Measurements from ENCODE around the gene HOXB9. TPM values are rescaled to one million over a fixed set of nuclear protein-coding genes. Genes with fewer than 3 reads are reported as not detected.

HOXB9 gene
- total RNA-seq, 1 experiment from 2014 or later: 65.9 TPM

- CTCF ChIA-PET: interaction anchor here (0.7 to 1.6 kb wide), 4 partner anchors 11 to 266 kb away, joined by 3 to 13 read pairs (median 4); no protein-coding TSS in a partner anchor
- no peaks in the 10 kb centered on the region for H3K9me3 ChIP-seq (ENCODE audit: control insufficient read depth, insufficient read depth, low read depth, low read length)
- intact Hi-C loops (cut with micrococcal nuclease; ENCODE audit: unreplicated experiment): no loop called here
- H3K27me3 ChIP-seq (ENCODE audit: control insufficient read depth, insufficient read depth, low read length): no peaks in the 10 kb centered on the region
- H3K36me3 ChIP-seq (ENCODE audit: control insufficient read depth, insufficient read depth, low read length): 0 out of 2 replicates have a peak, but pooled peaks cover 3% of the 10 kb centered on the region
- TF ChIP-seq TCF7L2 (IDR thresholded peaks at IDR 0.05; ENCODE audit: low read depth, low read length): peak; percentile 89
- TF ChIP-seq SIN3A (IDR thresholded peaks at IDR 0.05; ENCODE audit: borderline replicate concordance, insufficient read depth, low read depth, low read length): no peak
- 0 out of 4 replicates have a peak, but pooled peaks of 1 of the 2 experiments have one; percentile 31 for TF ChIP-seq REST (IDR thresholded peaks at IDR 0.05; ENCODE audit: insufficient read depth in 1 of 2, low read depth in 2 of 2, low read length in 1 of 2)
- TF ChIP-seq POLR2AphosphoS5 (IDR thresholded peaks at IDR 0.05; ENCODE audit: low read depth, low read length): no peak
- H3K27ac ChIP-seq (ENCODE audit: low read length): peak overlapping the region; percentile 95
- ATAC-seq (peak; percentile 73), DNase-seq (ENCODE audit: low read depth, low spot score) (no peak)
- peaks cover 60% of the 10 kb centered on the region for H3K4me1 ChIP-seq (ENCODE audit: control insufficient read depth, insufficient read depth, low read length)
- BruUV-seq (replicated peaks): TSS peak; percentile 62
- in situ Hi-C loops (cut with HindIII; ENCODE audit: low pct_unique_long_range_greater_than_20kb, low sequenced_read_pairs): no loop called here
- POLR2A ChIA-PET: interaction anchor here (0.6 to 2.0 kb wide), 11 partner anchors 9 to 548 kb away, joined by 3 to 27 read pairs (median 4); no protein-coding TSS in a partner anchor
- peak overlapping the region; percentile 78 to 93 for H3K4me3 ChIP-seq (ENCODE audit: low read depth in 2 of 2, low read length in 2 of 2)
Observed at GRCh38 chr17:48625495-48626244, 488 bp downstream of the HOXB9 start.

GRCh38 chr17:48624544-48625494 lies 1.3 kb downstream of the HOXB9 start:
- DNase-seq (ENCODE audit: low read depth, low spot score): no peak
- Histone ChIP-seq H3K36me3 (ENCODE audit: control insufficient read depth, insufficient read depth, low read length) (no peaks in the 10 kb centered on the region), H3K27me3 (ENCODE audit: control insufficient read depth, insufficient read depth, low read length) (no peaks in the 10 kb centered on the region), H3K4me3 (ENCODE audit: low read depth in 2 of 2, low read length in 2 of 2) (peak overlapping the region; percentile 78 to 93), H3K4me1 (ENCODE audit: control insufficient read depth, insufficient read depth, low read length) (peaks cover 68% of the 10 kb centered on the region), H3K9me3 (ENCODE audit: control insufficient read depth, insufficient read depth, low read depth, low read length) (no peaks in the 10 kb centered on the region), H3K27ac (ENCODE audit: low read length) (peak overlapping the region; percentile 95)
- CTCF ChIA-PET: interaction anchor here (1.5 to 1.6 kb wide), 2 partner anchors 12 to 254 kb away, joined by 4 to 5 read pairs; no protein-coding TSS in a partner anchor
- in situ Hi-C loops (cut with HindIII; ENCODE audit: low pct_unique_long_range_greater_than_20kb, low sequenced_read_pairs) (no loop called here), intact Hi-C loops (cut with micrococcal nuclease; ENCODE audit: unreplicated experiment) (no loop called here)
- TF ChIP-seq CTCF (IDR thresholded peaks at IDR 0.05): no peak
- TF ChIP-seq TCF7L2 (IDR thresholded peaks at IDR 0.05; ENCODE audit: low read depth, low read length): no peak
- TF ChIP-seq SIN3A (IDR thresholded peaks at IDR 0.05; ENCODE audit: borderline replicate concordance, insufficient read depth, low read depth, low read length): peak; percentile 95
- peak; percentile 73 for TF ChIP-seq POLR2AphosphoS5 (IDR thresholded peaks at IDR 0.05; ENCODE audit: low read depth, low read length)
- no peak for TF ChIP-seq REST (IDR thresholded peaks at IDR 0.05; ENCODE audit: insufficient read depth in 1 of 2, low read depth in 2 of 2, low read length in 1 of 2)
- POLR2A ChIA-PET: interaction anchor here (0.5 to 1.0 kb wide), 7 partner anchors 8 to 547 kb away, joined by 3 to 5 read pairs (median 3); no protein-coding TSS in a partner anchor
- peak; percentile 49 for ATAC-seq
- BruUV-seq (replicated peaks): no TSS peak

Measured in Panc1 (cell line).